Bronchial epithelial cell (primary cell): Measurements from ENCODE around the gene DERL2. TPM values are rescaled to one million over a fixed set of nuclear protein-coding genes. Genes with fewer than 3 reads are reported as not detected.
A peak's percentile ranks its signal among the peaks of the same experiment; 100 is the strongest.

Experiments
- DNase-seq: peaks from one replicate; pipeline ENCODE4 v3.0.0-alpha.2; 2010; ENCODE audit warnings: low read depth
- FAIRE-seq: peaks from 2 replicates; lab custom pipeline; 2011; peaks lifted over from hg19 to GRCh38; lab: Jason Lieb, UNC
- H3K27me3 ChIP-seq: 2 replicates; pipeline ENCODE4 v1.5.1; 2011; ENCODE audit warnings: low read length; ENCODE audit not compliant: control insufficient read depth, insufficient read depth
- H3K36me3 ChIP-seq: 2 replicates; pipeline ENCODE4 v1.5.1; 2011; ENCODE audit warnings: low read length; ENCODE audit not compliant: control insufficient read depth, insufficient read depth
- H3K4me3 ChIP-seq: 2 replicates; pipeline ENCODE4 v1.5.1; 2011; ENCODE audit warnings: mild to moderate bottlenecking, low read depth, low read length, control low read depth
- CTCF ChIP-seq: IDR thresholded peaks from 2 replicates; pipeline ENCODE4 v1.5.1; 2011; ENCODE audit warnings: mild to moderate bottlenecking, moderate library complexity, low read length, control low read depth, inconsistent platforms; ENCODE audit not compliant: insufficient read depth, severe bottlenecking
- total RNA-seq: library from RNA; depleted of rRNA; stranded (reverse); fragments of >200 nt; gene quantifications from 2 replicates; pipeline ENCODE4 v1.2.1, GENCODE V29; 2014

DERL2 gene
- total RNA-seq, 1 donor from 2014 or later: 35.0 TPM

- FAIRE-seq: no peak
- peaks cover 10% of the 10 kb centered on the region for H3K36me3 ChIP-seq
- H3K27me3 ChIP-seq: no peaks in the 10 kb centered on the region
- DNase-seq: peak; percentile 83
- no peak overlapping the region for H3K4me3 ChIP-seq
- no peak for TF ChIP-seq CTCF
Measured at GRCh38 chr17:5509482-5509881, 23.5 kb upstream of the DERL2 start.

GRCh38 chr17:5508810-5509209, 22.8 kb upstream of the DERL2 start:
- no peak overlapping the region for H3K4me3 ChIP-seq
- TF ChIP-seq CTCF: no peak
- DNase-seq: peak; percentile 76
- H3K27me3 ChIP-seq: no peaks in the 10 kb centered on the region
- peaks cover 7% of the 10 kb centered on the region for H3K36me3 ChIP-seq
- no peak for FAIRE-seq

GRCh38 chr17:5506307-5506706, 20.3 kb upstream of the DERL2 start:
- no peak overlapping the region for H3K4me3 ChIP-seq
- H3K36me3 ChIP-seq: peaks cover 9% of the 10 kb centered on the region
- H3K27me3 ChIP-seq: no peaks in the 10 kb centered on the region
- FAIRE-seq: no peak
- no peak for TF ChIP-seq CTCF
- DNase-seq: no peak

- Histone ChIP-seq H3K27me3 (no peaks in the 10 kb centered on the region), H3K36me3 (peaks cover 8% of the 10 kb centered on the region), H3K4me3 (no peak overlapping the region)
- DNase-seq (no peak), FAIRE-seq (no peak)
- TF ChIP-seq CTCF: no peak
Measured at GRCh38 chr17:5502552-5502951, 16.6 kb upstream of the DERL2 start.

- DNase-seq: no peak
- FAIRE-seq: peak; percentile 83
- Histone ChIP-seq H3K36me3 (peaks cover 8% of the 10 kb centered on the region), H3K4me3 (no peak overlapping the region), H3K27me3 (no peaks in the 10 kb centered on the region)
- no peak for TF ChIP-seq CTCF
Measured at GRCh38 chr17:5501685-5502084, 15.7 kb upstream of the DERL2 start.
